CD4-positive, alpha-beta T cell treated with Interleukin-10 for 1 hour (primary cell): ENCODE data around the gene LY9.

Experiments used
- DNase-seq: peaks from one replicate; pipeline ENCODE4 v3.0.0-alpha.2; 2020

The LY9 gene

DNA sequence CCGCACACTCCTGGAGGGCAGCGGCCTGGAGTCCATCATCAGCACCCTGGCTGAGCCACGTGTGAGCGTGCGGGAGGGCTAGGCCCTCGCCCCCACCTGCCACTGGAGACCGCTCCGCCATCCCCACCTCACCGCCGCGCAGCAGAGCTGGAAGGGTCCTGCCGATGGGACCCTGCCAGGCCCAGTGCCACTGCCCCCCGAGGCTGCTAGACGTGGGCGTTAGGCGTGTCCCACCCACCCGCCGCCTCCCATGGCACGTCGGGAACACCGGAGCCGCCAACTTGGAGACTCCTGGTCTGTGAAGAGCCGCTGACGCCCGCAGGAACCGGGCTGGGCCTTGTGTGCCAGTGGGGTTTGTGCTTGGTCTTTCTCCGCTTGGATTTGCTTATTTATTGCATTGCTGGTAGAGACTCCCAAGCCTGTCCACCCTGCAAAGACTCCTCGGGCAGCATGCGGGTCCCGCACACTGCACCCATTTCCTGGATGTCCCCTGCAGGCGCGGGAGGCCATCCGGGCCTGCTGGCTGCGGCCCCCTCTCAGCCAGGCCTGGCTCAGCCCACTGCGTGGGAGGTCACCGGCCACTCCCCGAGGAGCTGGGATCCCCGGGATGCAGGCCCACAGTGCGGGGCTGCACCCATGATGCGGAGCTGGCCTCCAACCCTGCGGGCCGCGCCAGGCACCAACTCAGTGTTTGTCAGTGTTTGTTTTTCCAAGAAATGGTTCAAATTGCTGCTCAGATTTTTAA is 6.0 kb downstream of the LY9 start:
- no peak for DNase-seq

DNA sequence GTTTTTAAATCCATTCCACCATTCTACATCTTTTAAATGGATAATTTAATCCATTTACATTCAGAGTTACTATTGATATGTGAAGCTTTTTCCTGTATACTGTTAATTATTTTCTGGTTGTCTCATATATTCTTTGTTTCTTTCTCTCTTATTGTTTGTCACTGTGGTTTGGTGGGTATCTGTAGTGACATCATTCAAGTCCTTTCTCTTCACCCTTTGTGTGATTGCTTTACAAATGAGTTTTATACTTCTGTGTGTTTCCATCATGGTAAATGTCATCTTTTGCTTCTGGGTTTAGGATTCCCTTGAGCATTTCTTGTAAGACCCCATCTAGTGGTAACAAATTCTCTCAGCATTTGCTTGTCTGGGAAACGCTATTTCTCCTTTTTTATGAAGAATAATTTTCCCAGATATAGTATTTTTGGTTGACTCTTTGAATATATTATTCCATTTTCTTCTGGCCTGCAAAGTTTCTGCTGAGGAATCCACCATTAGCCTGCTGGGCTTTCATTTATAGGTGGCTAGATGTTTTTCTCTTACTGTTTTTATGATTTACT is 10.2 kb downstream of the LY9 start:
- DNase-seq, result no peak

DNA sequence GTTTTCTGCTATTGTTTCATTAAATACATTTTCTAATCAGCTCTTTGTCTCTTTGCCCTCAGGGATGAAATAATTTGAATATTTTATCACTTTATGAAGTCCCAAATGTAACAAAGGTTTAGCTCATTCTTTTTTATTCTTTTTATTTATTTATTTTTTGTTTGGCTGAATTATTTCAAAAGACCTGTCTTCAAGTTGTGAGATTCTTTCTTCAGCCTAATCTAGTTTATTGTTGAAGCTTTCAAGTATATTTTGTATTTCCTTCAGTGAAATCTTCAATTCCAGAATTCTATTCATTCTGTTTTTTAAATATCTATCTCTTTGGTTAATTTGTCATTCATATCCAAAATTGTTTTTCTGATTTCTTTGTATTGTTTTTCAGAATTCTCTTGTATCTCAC is 10.8 kb downstream of the LY9 start:
- DNase-seq, result no peak

DNA sequence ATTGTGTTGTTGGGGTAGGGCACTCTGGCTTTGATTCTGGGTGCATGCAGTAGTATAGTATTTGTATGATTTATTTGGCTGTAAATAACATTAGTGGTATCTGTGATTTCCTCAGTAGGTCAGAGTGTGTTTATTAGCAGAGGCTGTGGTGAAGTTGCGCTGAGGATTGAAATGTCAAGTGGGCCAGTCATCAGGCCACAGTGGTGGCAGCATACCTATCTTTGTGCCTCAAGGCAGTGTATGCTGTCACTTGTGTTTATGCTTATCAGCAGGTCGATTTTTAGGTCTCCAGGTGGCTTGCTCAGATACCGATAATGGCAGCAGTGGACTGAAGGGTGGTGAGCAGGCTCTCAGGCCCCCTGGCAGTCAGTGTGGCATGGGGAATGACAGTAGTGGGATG is 11.3 kb downstream of the LY9 start:
- DNase-seq, result no peak

DNA sequence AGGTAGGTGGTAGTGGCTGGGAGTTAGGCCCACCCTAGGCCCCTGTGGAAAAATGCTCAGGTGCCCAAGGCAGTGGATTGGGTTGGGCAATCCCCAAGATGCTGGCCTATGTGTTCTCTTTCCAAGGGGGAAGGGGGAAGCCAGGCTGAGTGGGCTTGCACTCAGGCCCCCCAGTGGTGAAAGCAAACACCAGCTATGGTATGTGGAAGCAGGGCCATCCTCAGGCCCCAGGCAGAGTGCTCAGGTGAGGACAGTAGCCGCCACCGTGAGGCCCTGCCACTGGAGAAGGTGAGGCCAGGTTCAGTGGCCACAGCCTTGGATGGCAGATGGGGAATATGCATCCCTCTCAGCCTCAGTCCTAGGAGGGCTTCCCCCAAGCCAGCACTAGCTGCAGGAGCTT is 11.8 kb downstream of the LY9 start:
- no peak for DNase-seq

GRCh38 chr1:160808289-160808688 is 12.3 kb downstream of the LY9 start:
- no peak for DNase-seq

DNA sequence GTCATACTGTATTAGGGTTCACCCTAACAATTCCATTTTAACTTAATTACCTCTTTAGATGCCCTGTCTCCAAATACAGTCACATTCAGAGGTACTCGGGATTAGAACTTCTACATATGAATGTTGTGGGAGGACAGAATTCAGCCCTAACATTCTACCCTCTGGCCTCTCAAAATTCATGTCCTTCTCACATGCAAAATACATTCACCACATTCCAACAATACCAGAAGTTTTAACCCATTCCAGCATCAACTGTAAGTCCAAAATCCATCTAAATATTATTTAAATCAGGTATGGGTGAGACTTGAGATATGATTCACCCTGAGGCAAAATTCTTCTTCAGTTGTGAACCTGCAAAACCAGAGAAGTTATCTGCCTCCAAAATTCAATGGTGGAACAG is 14.5 kb downstream of the LY9 start:
- no peak for DNase-seq

GRCh38 chr1:160811147-160811546 is 15.2 kb downstream of the LY9 start:
- no peak for DNase-seq

- no peak for DNase-seq
Observed at GRCh38 chr1:160813215-160813614, 17.2 kb downstream of the LY9 start.

DNA sequence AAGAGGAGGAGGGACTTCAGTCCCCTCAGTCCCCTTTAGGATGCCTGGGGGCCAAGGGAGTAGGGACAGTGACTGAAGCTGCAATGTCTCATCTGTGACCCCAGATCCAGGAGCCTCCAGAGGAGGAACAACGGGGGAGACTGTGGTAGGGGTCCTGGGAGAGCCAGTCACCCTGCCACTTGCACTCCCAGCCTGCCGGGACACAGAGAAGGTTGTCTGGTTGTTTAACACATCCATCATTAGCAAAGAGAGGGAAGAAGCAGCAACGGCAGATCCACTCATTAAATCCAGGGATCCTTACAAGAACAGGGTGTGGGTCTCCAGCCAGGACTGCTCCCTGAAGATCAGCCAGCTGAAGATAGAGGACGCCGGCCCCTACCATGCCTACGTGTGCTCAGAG is 18.3 kb downstream of the LY9 start:
- DNase-seq, result no peak

DNA sequence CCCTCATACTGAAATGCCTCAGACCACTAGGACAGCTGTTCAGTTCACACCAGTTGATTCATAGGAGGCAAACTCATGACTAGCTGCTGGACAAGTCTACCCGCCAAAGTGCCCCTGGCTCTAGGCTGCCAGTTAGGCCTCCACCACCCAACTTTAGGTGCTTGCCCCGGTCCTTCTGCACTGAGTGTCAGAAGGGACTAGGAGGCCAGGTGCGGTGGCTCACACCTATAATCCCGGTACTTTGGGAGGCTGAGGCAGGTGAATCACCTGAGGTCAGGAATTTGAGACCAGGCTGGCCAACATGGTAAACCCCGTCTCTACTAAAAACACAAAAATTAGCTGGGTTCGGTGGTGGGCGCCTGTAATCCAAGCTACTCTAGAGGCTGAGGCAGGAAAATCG is 18.9 kb downstream of the LY9 start:
- DNase-seq, result no peak

- DNase-seq, result no peak
Observed at GRCh38 chr1:160818207-160818937, 22.4 kb downstream of the LY9 start.

GRCh38 chr1:160819186-160819585 is 23.2 kb downstream of the LY9 start:
- DNase-seq, result no peak

- no peak for DNase-seq
Observed at GRCh38 chr1:160821627-160822026, 25.7 kb downstream of the LY9 start.

DNA sequence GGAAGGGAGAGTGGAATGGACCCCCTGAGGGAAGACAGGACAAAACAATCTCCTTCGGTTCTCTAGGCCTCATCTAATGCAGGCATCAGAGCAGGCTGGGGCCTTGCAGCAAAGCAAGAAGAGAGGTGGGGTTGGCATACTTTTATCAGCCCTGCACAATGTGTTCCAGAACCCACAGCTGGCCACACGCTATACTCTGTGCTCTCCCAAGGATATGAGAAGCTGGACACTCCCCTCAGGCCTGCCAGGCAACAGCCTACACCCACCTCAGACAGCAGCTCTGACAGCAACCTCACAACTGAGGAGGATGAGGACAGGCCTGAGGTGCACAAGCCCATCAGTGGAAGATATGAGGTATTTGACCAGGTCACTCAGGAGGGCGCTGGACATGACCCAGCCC is 27.3 kb downstream of the LY9 start:
- DNase-seq, result no peak

DNA sequence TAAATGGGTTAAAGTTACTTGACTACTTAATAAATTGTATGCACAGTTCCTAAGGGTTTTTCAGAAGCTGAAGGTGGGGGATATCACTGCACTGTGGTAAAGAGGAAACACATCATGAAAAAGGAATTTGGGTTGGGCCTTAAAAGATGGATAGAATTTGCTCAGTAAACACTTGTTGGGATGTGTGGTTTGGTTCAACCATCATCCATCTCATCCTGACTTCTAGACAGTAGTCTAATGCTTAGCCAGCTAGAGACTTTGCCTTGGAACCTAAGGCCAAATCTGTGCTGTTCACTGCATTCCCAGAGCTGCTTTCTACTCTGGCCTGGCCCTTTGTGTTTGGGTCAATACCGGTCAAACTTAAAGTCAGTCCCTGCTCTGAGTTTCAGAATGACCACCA is 30.6 kb downstream of the LY9 start:
- no peak for DNase-seq

- no peak for DNase-seq
Observed at GRCh38 chr1:160827418-160827817, 31.4 kb downstream of the LY9 start.

- DNase-seq, result no peak
Observed at GRCh38 chr1:160829766-160830165, 33.8 kb downstream of the LY9 start.

GRCh38 chr1:160830321-160831153 is 34.6 kb downstream of the LY9 start:
- peak; percentile 73 for DNase-seq

GRCh38 chr1:160834945-160835565 is 39.1 kb downstream of the LY9 start:
- peak; percentile 57 for DNase-seq

- no peak for DNase-seq
Observed at GRCh38 chr1:160835751-160836150, 39.8 kb downstream of the LY9 start.

GRCh38 chr1:160836561-160836960 is 40.6 kb downstream of the LY9 start:
- DNase-seq, result no peak

- DNase-seq, result no peak
Observed at GRCh38 chr1:160836981-160837557, 41.1 kb downstream of the LY9 start.
